GM11168 (cell line): Measurements from ENCODE around the gene PPFIA3.

Source experiments
- in situ Hi-C: fragments of 300-500 bp; cut with MboI; formaldehyde crosslinking; loops from one replicate; pipeline ENCODE4 v1.12.0; 2022; ENCODE audit warnings: low sequenced_read_pairs; ENCODE audit not compliant: unreplicated experiment

The PPFIA3 gene

DNA sequence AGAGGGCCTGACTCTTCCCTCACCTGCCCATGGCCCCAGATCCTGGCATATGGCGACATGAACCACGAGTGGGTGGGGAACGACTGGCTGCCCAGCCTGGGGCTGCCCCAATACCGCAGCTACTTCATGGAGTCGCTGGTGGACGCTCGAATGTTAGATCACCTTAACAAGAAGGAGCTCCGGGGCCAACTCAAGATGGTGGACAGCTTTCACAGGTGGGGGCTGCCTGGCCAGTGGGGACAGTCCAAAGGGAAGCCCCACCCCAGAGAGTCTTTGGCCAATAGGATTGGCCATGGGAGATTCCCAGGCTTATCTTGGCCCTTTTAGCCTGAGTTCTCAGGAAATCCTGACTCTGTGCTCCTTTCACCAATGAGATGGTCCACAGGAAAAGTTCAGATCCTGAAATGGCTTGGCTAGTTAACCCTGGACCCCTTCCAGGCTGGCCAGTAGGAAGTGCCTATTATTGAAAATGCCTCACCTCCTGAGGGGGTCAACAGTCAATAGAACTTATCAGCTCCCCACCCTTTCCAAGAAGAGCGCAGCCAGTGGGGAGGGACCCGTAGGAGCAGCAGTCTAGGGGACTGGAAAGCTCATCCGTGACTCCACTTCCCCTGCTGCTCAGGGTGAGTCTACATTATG lies 28.8 kb downstream of the PPFIA3 start:
- in situ Hi-C loops = no loop called here

DNA sequence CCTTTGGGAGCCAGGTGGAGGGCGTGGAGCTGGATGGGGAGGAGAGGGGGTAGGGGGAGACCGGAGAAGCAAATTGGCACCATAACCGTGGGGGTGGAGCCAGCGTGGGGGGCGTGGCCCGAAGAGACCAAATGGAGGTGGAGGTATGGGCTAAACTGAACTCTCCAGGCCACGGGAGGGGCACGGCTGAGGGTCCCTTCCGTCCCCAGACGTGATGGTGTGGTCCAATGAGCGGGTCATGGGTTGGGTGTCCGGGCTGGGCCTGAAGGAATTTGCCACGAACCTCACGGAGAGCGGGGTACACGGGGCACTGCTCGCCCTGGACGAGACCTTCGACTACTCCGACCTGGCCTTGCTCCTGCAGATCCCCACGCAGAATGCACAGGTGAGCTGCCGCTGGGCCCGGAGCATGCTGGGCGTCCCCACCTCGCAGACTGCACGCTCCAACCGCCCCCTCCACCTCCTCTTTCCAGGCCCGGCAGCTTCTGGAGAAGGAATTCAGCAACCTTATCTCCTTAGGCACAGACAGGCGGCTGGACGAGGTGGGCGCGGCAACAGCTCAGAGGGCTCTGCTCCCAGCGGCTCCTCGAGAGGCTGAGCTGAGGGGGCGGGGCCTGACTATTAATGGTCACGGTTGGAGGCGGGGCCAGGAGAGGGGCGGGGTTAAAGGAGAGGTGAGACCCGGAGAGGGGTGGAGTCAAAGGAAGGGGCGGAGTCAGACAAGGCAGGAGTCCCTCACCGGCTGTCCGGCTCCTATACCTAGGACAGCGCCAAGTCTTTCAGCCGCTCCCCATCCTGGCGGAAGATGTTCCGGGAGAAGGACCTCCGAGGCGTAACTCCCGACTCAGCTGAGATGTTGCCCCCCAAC lies 29.7 kb downstream of the PPFIA3 start:
- in situ Hi-C loops = no loop called here

DNA sequence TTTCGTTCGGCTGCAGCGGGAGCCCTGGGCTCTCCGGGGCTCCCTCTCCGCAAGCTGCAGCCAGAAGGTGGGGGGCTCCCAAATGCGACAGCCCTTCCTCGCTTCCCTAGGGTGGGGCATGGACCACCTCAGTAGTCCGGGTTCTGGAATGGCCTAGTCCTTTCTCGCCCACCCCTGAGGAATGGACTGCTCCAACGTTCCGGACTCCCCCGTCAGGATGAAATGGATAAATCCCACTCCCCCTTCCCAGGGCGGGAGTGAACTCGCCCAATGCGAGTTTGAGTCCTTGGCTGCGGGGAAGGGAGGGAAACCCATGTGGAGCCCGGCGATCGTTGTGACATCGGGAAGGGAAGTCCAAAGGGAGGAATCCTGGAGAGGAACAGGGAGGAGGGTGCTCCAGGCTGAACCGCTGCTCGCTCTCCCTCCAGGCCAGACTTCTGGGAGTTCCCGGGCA lies 30.3 kb downstream of the PPFIA3 start:
- in situ Hi-C loops = no loop called here

DNA sequence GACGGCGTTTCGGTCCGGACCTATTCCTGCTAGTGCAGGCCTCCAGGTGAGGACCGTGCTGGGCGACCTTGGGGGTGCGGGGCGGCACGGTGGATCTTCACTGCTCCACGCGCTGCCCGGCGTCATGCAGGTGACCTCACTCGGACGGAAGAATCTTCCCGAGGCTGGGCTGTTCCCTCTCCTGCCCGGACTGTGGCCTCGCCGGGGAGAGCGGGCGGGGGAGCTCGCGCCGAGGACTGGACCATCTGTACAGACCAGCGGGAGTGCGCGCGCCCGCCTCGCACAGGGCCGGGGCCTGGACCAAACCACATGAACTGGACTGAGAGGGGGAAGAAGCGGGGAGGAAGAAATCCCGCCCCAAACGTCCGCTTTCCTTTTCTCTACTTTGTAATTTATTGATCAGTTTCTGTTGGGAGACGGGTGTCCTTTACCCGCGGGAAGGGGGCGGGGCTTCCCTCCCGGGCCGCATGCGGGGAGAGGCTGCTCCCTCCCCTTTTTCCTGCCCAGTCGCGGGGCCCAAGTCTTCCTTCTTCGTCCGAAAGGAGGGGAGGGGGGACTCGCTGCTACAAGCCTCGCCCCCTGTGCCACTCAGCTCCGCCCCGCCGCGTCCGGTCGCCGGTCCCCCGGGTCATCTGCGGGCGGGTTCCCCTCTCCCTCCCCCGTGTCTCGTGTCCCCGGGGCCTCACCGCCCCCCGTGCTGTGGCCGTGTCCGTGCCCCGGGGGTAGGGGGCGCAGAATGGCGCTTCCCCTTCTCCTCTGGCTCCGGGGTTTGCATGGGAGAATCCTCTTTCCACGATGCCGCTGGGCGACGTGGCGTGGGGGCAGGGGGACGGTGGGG lies 31.0 kb downstream of the PPFIA3 start:
- in situ Hi-C loops = no loop called here

DNA sequence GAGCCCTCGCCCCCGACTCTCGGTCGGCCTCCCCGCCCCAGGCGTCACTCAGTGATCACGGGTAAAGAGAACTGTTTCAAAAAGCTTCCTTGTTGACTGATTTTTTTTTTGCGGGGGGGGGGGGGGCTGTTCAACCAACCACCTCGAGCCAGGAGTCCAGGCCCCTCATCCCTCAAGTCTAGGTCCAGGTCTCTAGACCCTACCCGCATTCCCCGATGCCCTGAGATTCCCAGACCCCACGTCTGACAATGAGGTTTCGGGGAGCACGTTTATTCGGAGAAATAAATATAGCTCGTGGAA lies 31.6 kb downstream of the PPFIA3 start:
- in situ Hi-C loops = no loop called here

DNA sequence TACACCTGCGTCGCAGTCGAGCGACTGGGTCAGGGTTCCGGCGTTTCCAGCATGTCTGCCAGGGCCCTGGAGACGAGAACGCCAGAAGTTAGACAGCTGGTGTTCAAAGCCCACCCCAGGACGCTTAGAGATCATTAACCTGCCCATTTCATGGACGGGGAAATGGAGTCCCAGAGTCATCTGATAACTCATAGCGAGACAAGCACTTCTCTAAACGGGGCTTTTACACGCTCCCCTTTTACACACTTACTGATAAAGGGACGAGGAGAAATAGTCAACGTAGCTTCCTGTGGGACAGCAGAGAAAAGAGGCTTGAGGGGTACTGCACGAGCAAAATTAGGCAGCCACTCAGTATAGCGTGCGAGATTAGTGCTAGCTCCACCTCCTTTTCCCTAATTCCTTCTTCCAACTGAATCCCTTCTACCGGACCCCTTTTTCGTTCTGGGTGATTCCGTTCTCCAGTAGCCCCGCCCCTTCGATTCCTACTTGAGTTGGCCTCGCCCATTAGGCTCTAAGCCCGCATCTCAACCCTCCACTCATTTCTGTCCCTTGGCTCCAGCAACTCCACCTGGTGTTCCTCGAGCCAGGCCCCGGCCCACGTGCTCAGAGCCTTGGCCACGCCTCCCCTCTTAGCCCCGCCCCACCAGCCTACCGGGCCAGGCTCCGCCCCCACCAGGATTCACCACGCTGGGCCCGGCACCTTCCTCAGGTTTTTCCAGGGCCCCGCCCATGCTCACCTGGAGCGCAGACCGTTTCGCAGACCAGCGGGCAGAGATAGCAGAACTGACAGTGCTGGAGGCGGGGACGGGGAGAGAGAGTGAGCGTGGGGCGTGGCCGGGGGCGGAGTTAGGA lies 32.1 kb downstream of the PPFIA3 start:
- in situ Hi-C loops = no loop called here

DNA sequence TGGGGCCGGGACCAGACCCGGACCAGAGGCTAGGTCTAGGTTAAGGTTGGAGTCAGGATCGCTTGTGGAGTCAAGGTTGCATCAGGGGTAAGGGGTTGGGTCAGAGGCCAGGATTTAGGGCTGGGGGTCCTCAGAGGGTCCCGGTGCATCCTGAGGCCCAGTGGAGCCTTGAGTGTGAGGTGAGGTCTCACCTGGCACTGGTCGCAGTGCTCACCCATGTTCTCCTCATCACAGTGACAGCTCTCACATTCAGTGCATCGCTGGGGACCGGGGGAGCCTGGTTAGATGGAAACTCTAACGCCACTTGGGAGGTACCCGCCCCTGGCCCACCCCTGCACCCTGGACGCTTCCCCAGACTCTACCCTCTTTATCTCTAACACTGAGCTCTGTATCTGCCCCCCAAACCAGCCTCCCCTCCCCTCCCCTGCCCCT lies 32.8 kb downstream of the PPFIA3 start:
- in situ Hi-C loops = no loop called here

DNA sequence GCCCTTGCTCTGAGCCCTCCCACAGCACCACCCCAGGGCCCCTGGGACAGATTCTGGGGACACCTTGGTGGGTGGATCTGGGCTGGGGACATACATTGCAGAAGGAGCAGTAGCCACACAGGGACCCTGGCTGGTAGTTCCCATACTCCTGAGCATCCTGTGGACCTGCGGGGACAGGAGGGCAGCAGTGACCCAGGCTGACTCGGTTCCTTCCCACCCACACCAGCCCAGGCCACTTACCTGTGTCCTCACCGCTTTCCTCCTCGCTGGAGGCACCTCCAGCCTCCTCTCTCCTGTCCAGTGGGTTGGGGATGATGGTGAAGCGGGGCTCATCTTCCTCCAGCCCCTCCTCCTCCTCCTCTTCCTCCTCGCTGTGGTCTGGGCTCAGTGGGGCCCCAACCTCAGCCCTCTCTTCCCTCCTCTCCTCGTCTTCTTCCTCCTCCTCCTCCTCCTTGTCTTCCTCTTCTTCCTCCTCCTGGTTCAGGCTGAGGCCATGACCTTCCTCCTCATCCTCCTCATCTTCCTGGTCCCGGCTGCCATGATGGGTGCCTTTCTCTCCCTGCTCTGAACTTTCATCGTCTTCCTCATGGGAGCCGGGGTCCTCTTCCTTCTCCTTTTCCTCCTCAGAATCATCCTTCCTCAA lies 33.9 kb downstream of the PPFIA3 start:
- in situ Hi-C loops = no loop called here

DNA sequence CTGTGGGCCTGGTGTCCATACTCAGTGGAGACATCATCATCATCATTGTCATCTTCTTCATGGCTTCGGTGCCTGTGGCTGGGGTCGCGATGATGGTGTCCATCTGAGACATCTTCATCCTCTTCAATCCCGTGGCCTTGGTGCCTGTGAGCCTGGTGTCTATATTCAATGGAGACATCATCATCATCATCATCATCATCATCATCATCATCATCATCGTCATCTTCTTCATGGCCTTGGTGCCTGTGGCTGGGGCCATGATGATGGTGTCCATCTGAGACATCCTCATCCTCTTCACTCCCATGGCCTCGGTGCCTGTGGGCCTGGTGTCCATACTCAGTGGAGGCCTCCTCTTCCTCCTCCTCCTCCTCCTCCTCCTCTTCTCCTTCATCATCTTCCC lies 34.9 kb downstream of the PPFIA3 start:
- in situ Hi-C loops = no loop called here

DNA sequence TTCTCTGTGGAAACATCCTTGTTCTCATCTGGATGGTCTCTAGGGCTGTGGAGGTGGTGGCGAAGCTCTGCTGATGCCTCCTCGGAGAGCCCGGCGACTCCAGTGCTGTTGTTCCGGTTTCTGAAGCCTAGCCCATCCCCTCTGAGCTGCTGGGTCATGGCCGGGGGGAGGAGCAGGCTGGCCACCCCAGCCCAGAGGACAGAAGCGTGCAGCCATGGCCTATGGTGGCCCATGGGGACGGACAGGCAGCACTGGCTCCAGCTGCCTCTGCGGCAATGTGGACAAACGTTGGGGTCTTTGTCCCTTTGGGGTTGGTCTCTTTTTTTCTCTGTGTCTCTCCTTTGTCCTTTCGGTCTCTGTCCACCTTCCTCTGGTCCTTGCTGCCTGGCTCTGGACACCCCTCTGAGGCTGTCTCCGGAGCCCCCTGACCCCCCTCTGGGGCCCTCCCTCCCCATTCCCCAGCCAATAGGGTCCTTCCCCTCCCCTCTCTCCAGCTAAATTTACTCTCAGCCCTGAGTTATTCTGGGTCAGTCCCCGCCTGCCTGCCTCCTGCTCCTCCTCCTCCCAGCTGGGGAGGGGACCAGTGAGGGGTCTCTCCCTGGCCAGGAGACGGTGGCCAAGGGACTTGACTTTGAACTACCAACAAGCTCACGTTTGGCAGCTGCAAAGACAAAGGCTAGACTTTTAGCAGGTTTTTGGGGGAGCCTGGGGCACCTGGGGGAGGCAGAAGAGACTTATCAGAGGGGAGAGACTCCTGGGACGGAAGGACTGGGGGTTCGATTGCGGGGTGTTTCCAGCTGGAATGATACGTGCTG lies 35.9 kb downstream of the PPFIA3 start, which contains the start of gene HRC:
Gene HRC (minus strand): TSS at position 392 of the 815 bp plus-strand sequence. CDS start 159 bp downstream, at position 233.
- in situ Hi-C loops = no loop called here

DNA sequence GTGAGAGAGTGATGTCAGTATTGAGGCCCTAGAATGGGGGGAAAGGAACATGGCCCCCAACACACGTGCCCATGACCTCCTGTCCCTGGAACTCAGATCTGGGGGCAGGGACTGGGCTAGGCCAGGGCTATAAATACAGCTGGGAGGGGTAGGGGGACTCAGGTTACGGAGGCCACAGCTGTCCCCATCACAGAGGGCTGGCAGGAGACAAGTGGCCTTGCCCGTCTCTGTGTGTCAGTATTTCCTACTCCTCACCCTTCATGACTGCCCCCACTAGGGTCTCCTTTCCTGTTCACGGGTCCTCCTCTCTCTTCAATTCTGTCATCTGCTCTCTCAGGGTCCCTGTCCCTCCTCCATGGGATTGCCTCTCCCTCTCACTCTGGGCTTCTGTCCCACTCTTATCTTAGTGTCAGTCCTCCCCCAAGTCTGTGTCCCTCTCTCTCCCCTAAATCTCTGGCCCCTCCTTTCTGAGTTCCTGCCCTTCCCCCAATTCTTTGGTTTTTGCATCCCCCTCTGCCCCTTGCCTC lies 36.5 kb downstream of the PPFIA3 start:
- in situ Hi-C loops = no loop called here

DNA sequence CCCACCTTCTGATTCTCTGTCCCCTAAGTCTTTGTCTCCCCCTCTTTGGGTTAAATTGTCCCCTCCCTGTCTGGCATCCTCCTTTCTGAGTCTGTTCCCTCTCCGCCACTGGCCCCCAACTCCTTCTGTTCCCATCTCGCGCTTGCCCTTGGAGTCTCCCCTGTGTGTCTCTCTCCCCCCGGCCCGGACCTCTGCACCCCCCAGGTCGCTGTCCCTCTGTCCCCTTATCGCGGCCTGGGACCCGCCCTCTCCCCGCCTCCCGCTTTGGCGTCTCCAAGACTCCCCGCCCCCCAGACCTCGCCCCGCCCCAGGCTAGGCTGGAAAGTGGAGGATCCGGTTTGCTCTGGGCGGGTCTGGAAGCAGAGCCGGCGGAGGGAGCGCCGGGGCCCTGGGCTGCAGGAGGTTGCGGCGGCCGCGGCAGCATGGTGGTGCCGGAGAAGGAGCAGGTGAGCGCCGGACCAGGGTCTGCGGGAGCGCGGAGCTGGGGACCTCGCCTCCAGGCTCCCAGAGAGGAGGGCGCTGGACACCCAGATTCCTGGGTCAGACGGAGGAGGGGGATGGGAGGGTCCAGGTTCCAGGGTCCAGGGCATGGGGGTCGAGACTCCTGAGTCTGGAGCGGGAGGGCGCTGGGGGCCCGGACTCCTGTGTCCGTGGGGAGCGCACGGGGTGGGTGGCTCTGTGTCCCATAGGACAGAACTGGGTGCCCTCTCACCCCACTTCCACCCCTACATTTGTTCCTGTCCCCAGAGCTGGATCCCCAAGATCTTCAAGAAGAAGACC lies 38.3 kb downstream of the PPFIA3 start, which contains the start of gene TRPM4:
Gene TRPM4 (plus strand): TSS at position 348 of the 780 bp plus-strand sequence. CDS start 75 bp downstream, at position 423.
- in situ Hi-C loops = no loop called here

DNA sequence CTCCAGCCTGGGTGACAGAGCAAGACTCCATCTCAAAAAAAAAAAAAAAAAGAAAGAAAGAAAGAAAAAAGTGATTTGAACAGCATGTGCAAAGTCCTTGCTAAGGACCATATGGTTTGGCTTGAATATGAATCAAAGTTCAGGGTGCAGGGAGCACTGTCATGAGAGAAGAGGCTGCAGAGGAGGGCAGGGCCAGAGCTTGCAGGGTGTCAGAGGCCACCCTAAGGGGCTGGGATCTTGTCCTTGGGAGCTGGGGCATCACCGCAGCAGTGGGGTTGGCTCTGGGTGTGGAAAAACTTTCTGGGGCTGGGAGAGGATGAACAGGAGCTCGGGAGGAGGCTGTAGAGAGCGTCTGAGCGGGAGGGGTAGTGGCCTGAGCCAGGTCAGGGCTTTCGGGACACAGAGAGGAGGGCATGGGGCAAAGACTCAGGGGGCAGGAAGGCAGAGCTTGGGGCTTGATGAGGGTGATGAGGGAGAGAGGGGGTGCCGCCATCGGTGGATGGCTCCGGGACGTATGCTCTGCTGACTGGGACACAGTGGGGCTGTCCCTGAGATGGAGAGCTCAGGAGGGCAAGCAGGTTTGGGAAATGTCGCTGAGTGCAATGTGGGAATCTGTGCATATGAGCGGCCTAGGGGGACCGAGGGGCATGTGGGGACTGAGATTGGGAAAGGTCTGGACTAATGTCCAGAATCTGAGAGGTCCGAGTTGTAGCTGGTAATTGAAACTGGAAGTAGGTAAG lies 41.3 kb downstream of the PPFIA3 start:
- in situ Hi-C loops = no loop called here

DNA sequence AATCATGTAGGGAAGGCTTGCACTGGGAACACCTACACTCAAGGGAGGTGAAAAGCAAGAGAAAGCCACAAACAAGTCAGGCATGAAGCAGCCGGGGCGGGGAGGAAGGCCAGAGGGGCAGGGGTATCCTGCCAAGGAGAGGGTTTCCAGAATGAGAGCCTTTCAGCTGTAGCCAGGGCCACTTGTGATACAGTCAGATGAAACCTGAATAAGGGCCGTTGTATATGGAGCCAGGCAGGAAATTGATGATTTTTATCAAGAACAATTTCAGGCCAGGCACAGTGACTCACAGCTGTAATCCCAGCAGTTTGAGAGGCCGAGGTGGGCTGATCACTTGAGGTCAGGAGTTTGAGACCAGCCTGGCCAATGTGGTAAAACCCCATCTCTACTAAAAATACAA lies 42.6 kb downstream of the PPFIA3 start:
- in situ Hi-C loops = no loop called here

DNA sequence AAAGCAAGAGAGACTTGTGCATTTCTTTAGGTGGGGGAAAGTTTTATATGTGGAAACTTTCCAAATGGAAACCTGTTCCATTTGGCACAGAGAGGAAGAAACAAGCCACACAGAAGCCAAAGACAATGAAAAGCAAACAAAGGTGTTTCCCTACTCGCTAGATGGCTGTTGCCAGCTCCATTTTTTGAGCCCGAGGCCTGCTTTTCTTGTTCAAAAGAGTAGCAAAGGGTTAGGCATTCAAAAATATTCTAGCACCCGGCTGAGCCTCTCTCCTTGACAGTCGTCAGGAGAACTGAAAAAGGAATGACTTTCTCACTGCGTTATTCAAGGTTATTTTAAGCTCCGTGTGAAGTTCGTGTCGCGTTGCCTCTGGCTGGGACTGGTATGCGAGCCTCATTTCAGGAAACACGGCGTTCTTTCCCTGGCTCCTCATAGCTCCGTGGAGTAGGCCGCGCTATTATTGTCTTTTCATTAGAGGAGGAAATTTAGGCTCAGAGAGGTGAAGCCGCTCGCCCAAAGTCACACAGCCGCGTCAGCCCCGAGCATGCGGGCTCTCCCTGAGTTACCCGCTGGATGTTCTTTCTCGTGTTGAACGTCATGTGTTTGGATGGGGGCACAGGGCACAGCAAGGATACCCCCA lies 45.9 kb downstream of the PPFIA3 start:
- in situ Hi-C loops = no loop called here

DNA sequence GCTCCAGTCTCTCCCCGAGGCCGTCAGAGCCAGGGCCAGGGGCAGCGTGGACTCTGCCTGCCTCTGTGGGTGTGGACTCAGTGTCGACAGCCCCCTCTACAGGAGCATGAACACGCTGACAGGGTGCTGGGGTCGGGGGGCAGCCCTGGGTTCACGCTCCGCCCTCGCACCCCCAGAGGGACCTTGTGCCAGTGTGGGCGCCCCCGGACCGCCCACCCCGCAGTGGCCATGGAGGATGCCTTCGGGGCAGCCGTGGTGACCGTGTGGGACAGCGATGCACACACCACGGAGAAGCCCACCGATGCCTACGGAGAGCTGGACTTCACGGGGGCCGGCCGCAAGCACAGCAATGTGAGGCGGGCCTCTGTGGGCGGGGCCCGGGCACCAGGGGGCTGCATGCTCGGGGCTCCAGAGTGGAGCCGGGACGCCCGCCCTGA lies 46.5 kb downstream of the PPFIA3 start:
- in situ Hi-C loops = no loop called here
